Stomach smooth muscle (tissue), 2 donors: ENCODE data around the gene SPTBN5.

Source experiments
- H3K27ac ChIP-seq: one replicate; pipeline ENCODE4 v1.7.0; 2013; ENCODE audit warnings: mild to moderate bottlenecking, low read length, inconsistent platforms
- H3K27me3 ChIP-seq, 2 donors: one replicate each; pipeline ENCODE4 v1.7.0; 2013; ENCODE audit warnings: low read length in 2 of 2; ENCODE audit not compliant: insufficient read depth in 2 of 2, control insufficient read depth in 1 of 2
- H3K36me3 ChIP-seq, 2 donors: one replicate each; pipeline ENCODE4 v1.7.0; 2013; ENCODE audit warnings: low read length in 2 of 2; ENCODE audit not compliant: control insufficient read depth in 2 of 2, insufficient read depth in 2 of 2
- H3K4me1 ChIP-seq: one replicate; pipeline ENCODE4 v1.7.0; 2013; ENCODE audit warnings: low read length; ENCODE audit not compliant: control insufficient read depth, insufficient read depth
- H3K4me3 ChIP-seq, 2 donors: one replicate each; pipeline ENCODE4 v1.7.0; 2013; ENCODE audit warnings: low read length in 2 of 2
- H3K9ac ChIP-seq, 2 donors: one replicate each; pipeline ENCODE4 v1.7.0; 2013; ENCODE audit warnings: low read length in 2 of 2, mild to moderate bottlenecking in 1 of 2
- H3K9me3 ChIP-seq, 2 donors: one replicate each; pipeline ENCODE4 v1.7.0; 2013; ENCODE audit warnings: low read length in 2 of 2; ENCODE audit not compliant: control insufficient read depth in 2 of 2
- donor health status: healthy.
- donor health status: Pancreatic carcinoma.

Gene SPTBN5

GRCh38 chr15:41801850-41802455 lies 91.9 kb downstream of the SPTBN5 start:
- Histone ChIP-seq H3K4me3 (no peak overlapping the region), H3K36me3 (peaks cover 7 to 13% of the 10 kb centered on the region in 2 donors), H3K4me1 (peaks cover 34% of the 10 kb centered on the region), H3K27ac (no peak overlapping the region), H3K27me3 (no peaks in the 10 kb centered on the region), H3K9me3 (no peaks in the 10 kb centered on the region), H3K9ac (no peak overlapping the region)

GRCh38 chr15:41801185-41801584 lies 92.7 kb downstream of the SPTBN5 start:
- Histone ChIP-seq H3K36me3 (peaks cover 7 to 13% of the 10 kb centered on the region in 2 donors), H3K9ac (no peak overlapping the region), H3K4me1 (peaks cover 34% of the 10 kb centered on the region), H3K27me3 (no peaks in the 10 kb centered on the region), H3K4me3 (no peak overlapping the region), H3K27ac (no peak overlapping the region), H3K9me3 (no peaks in the 10 kb centered on the region)

GRCh38 chr15:41799488-41799805 lies 94.4 kb downstream of the SPTBN5 start:
- peaks cover 23% of the 10 kb centered on the region for H3K4me1 ChIP-seq
- peaks cover 7 to 13% of the 10 kb centered on the region in 2 donors for H3K36me3 ChIP-seq
- H3K9me3 ChIP-seq = no peaks in the 10 kb centered on the region
- no peak overlapping the region for H3K4me3 ChIP-seq
- H3K27ac ChIP-seq = no peak overlapping the region
- no peaks in the 10 kb centered on the region for H3K27me3 ChIP-seq
- H3K9ac ChIP-seq = no peak overlapping the region

- H3K9ac ChIP-seq = no peak overlapping the region
- no peak overlapping the region for H3K4me3 ChIP-seq
- no peaks in the 10 kb centered on the region for H3K9me3 ChIP-seq
- H3K27ac ChIP-seq = no peak overlapping the region
- peaks cover 7 to 13% of the 10 kb centered on the region in 2 donors for H3K36me3 ChIP-seq
- no peaks in the 10 kb centered on the region for H3K27me3 ChIP-seq
- H3K4me1 ChIP-seq = peaks cover 18% of the 10 kb centered on the region
These were observed 95.0 kb downstream of the SPTBN5 start for GRCh38 chr15:41798607-41799487.
